GM23338 (cell line): ENCODE results near the gene ANKRD44. TPM values are rescaled to one million over a fixed set of nuclear protein-coding genes. Genes with fewer than 3 reads are reported as not detected.
A peak's percentile ranks its signal among the peaks of the same experiment; 100 is the strongest.

Source experiments
- ATAC-seq: fragments of 200-7000 bp; cut with Tn5 transposase; 3 replicates; pipeline ENCODE4 v1.9.1; 2020
- DNase-seq: peaks from one replicate; pipeline ENCODE4 v3.0.0-alpha.2; 2015; ENCODE audit warnings: low spot score
- H2AFZ ChIP-seq: fragments of 200-600 bp; sonication (generic); 2 replicates; pipeline ENCODE4 v1.8.0; 2016; ENCODE audit warnings: antibody characterized with exemption, mild to moderate bottlenecking, moderate library complexity
- H3F3A ChIP-seq: fragments of 200-600 bp; sonication (generic); replicated peaks from 2 replicates; pipeline ENCODE4 v1.8.0; 2017; ENCODE audit warnings: antibody characterized with exemption, mixed run types, low read depth
- H3K27ac ChIP-seq: fragments of 200-600 bp; sonication (generic); 2 replicates; pipeline ENCODE4 v1.6.1; 2016; ENCODE audit warnings: low read depth
- H3K27me3 ChIP-seq: fragments of 200-600 bp; sonication (generic); 2 replicates; pipeline ENCODE4 v1.8.0; 2016; ENCODE audit warnings: mild to moderate bottlenecking, mixed run types, moderate library complexity; ENCODE audit not compliant: insufficient read depth
- H3K36me3 ChIP-seq: fragments of 200-600 bp; sonication (generic); 2 replicates; pipeline ENCODE4 v1.8.0; 2016; ENCODE audit warnings: mild to moderate bottlenecking; ENCODE audit not compliant: insufficient read depth
- H3K4me1 ChIP-seq: fragments of 200-600 bp; sonication (generic); 2 replicates; pipeline ENCODE4 v1.8.0; 2016; ENCODE audit warnings: mild to moderate bottlenecking, moderate library complexity; ENCODE audit not compliant: insufficient read depth
- H3K4me2 ChIP-seq: fragments of 200-600 bp; sonication (generic); 2 replicates; pipeline ENCODE4 v1.7.1; 2017; ENCODE audit warnings: mixed run types
- H3K4me3 ChIP-seq: fragments of 200-600 bp; sonication (generic); 2 replicates; pipeline ENCODE4 v1.6.1; 2016; ENCODE audit warnings: mixed run types
- H3K79me2 ChIP-seq: fragments of 200-600 bp; sonication (generic); replicated peaks from 2 replicates; pipeline ENCODE4 v1.8.0; 2017; ENCODE audit warnings: mild to moderate bottlenecking; ENCODE audit not compliant: insufficient read depth
- H3K9me2 ChIP-seq: fragments of 200-600 bp; sonication (generic); 2 replicates; pipeline ENCODE4 v1.8.0; 2017; ENCODE audit not compliant: insufficient read depth
- H4K20me1 ChIP-seq: fragments of 200-600 bp; sonication (generic); replicated peaks from 2 replicates; pipeline ENCODE4 v1.8.0; 2017; ENCODE audit warnings: mild to moderate bottlenecking; ENCODE audit not compliant: insufficient read depth
- H3K27ac Mint-ChIP-seq: 2 replicates; pipeline ENCODE4 v1.8.0; 2020; ENCODE audit warnings: inconsistent platforms, mild to moderate bottlenecking, moderate library complexity, mixed read lengths
- H3K27me3 Mint-ChIP-seq: 3 replicates; pipeline ENCODE4 v1.8.0; 2022; ENCODE audit warnings: low read depth, mild to moderate bottlenecking, moderate library complexity, mixed read lengths, inconsistent platforms; ENCODE audit not compliant: insufficient read depth, poor library complexity
- H3K36me3 Mint-ChIP-seq: 3 replicates; pipeline ENCODE4 v1.8.0; 2021; ENCODE audit warnings: low read depth, mild to moderate bottlenecking, inconsistent platforms, moderate library complexity, mixed read lengths
- H3K4me1 Mint-ChIP-seq: 3 replicates; pipeline ENCODE4 v1.8.0; 2020; ENCODE audit warnings: mild to moderate bottlenecking, inconsistent platforms, mixed read lengths
- H3K4me3 Mint-ChIP-seq: 3 replicates; pipeline ENCODE4 v1.8.0; 2021; ENCODE audit warnings: moderate library complexity, mild to moderate bottlenecking, inconsistent platforms, mixed read lengths
- H3K9me3 Mint-ChIP-seq: 3 replicates; pipeline ENCODE4 v1.8.0; 2020; ENCODE audit warnings: moderate library complexity, mild to moderate bottlenecking, inconsistent platforms, mixed read lengths
- CREB1 ChIP-seq: fragments of 250-450 bp; sonication (Bioruptor Pico); IDR thresholded peaks from 2 replicates; pipeline ENCODE4 v1.5.0; 2020; ENCODE audit warnings: low read depth, mild to moderate bottlenecking, moderate library complexity
- CTCF ChIP-seq, 2 experiments: fragments of 200-600 bp in 1 of 2; sonication (generic) in 1 of 2; conservative IDR thresholded peaks; 2 replicates each; pipeline versions ENCODE4 v1.5.1 to v1.6.1; 2016 to 2017; ENCODE audit warnings: antibody characterized with exemption in 2 of 2, low read depth in 2 of 2, mild to moderate bottlenecking in 2 of 2, moderate library complexity in 1 of 2
- EZH2 ChIP-seq: fragments of 200-600 bp; sonication (generic); IDR thresholded peaks from one replicate; pipeline ENCODE4 v1.8.0; 2017; ENCODE audit warnings: antibody characterized with exemption, mild to moderate bottlenecking, low read depth; ENCODE audit not compliant: unreplicated experiment
- EZH2phosphoT487 ChIP-seq: fragments of 200-600 bp; sonication (generic); IDR thresholded peaks from one replicate; pipeline ENCODE4 v1.8.1; 2018; ENCODE audit warnings: antibody characterized with exemption; ENCODE audit not compliant: unreplicated experiment
- STAT1 ChIP-seq: IDR thresholded peaks from one replicate; pipeline ENCODE4 v1.6.1; 2016; ENCODE audit warnings: antibody characterized with exemption; ENCODE audit not compliant: unreplicated experiment
- ZNF114 ChIP-seq: fragments of 250-450 bp; sonication (Bioruptor Pico); IDR thresholded peaks from 2 replicates; pipeline ENCODE4 v1.5.0; 2020; ENCODE audit warnings: mild to moderate bottlenecking, moderate library complexity
- ZNF331 ChIP-seq: fragments of 250-450 bp; sonication (Bioruptor Pico); IDR thresholded peaks from 2 replicates; pipeline ENCODE4 v1.5.0; 2020; ENCODE audit warnings: low read depth, mild to moderate bottlenecking, moderate library complexity
- polyA plus RNA-seq: library from polyadenylated mRNA; unstranded; fragments of >200 nt; fragmentation: Nextera tagmentation; extraction: Ambion mirVana; gene quantifications from 2 replicates; pipeline ENCODE4 v1.2.1, GENCODE V29; 2016
- total RNA-seq: library from RNA; depleted of rRNA; stranded (reverse); fragments of >200 nt; shearing (Covaris generic); gene quantifications from 2 replicates; pipeline ENCODE4 v1.2.3, GENCODE V29; 2014
- TF ChIP-seq, protein P1 (sequence below): IDR thresholded peaks from 2 replicates; pipeline ENCODE4 v1.6.1; 2016; ENCODE audit warnings: antibody characterized with exemption
- TF ChIP-seq, protein P2 (sequence below): IDR thresholded peaks from one replicate; pipeline ENCODE4 v1.6.1; 2018; ENCODE audit warnings: antibody characterized with exemption; ENCODE audit not compliant: unreplicated experiment
- TF ChIP-seq, protein P3 (sequence below): fragments of 250-450 bp; sonication (Bioruptor Pico); IDR thresholded peaks from 2 replicates; pipeline ENCODE4 v1.5.0; 2020; ENCODE audit warnings: mild to moderate bottlenecking, moderate library complexity

The ANKRD44 gene
- total and polyA plus RNA-seq, 2 experiments from 2014 or later = 0.44 to 0.56 TPM

GRCh38 chr2:197359859-197360258 lies 49.3 kb upstream of the ANKRD44 start:
- H3K36me3 ChIP-seq = no peaks in the 10 kb centered on the region
- no peaks in the 10 kb centered on the region for H3K27me3 ChIP-seq
- ATAC-seq (peak; percentile 81), DNase-seq (peak; percentile 52)
- H2AFZ ChIP-seq = no peak overlapping the region
- Mint-ChIP-seq H3K36me3 (no peaks in the 10 kb centered on the region), H3K4me1 (peaks cover 6% of the 10 kb centered on the region; the same call in 2 of the 3 replicates), H3K27me3 (peaks cover 2% of the 10 kb centered on the region), H3K4me3 (no peak overlapping the region), H3K27ac (no peak overlapping the region), H3K9me3 (no peaks in the 10 kb centered on the region)
- no peaks in the 10 kb centered on the region for H3K9me2 ChIP-seq
- H4K20me1 ChIP-seq = no peaks in the 10 kb centered on the region
- H3F3A ChIP-seq = no peaks in the 10 kb centered on the region
- TF ChIP-seq, protein P1, sequence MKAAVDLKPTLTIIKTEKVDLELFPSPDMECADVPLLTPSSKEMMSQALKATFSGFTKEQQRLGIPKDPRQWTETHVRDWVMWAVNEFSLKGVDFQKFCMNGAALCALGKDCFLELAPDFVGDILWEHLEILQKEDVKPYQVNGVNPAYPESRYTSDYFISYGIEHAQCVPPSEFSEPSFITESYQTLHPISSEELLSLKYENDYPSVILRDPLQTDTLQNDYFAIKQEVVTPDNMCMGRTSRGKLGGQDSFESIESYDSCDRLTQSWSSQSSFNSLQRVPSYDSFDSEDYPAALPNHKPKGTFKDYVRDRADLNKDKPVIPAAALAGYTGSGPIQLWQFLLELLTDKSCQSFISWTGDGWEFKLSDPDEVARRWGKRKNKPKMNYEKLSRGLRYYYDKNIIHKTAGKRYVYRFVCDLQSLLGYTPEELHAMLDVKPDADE = no peak
- peak; percentile 62 to 70 for TF ChIP-seq CTCF (conservative IDR thresholded peaks at IDR 0.05; ENCODE audit: low read depth in 2 of 2)
- H3K4me1 ChIP-seq = no peaks in the 10 kb centered on the region
- no peak overlapping the region for H3K4me2 ChIP-seq
- H3K79me2 ChIP-seq = no peaks in the 10 kb centered on the region
- no peak overlapping the region for H3K4me3 ChIP-seq
- no peak overlapping the region for H3K27ac ChIP-seq

- H3K4me1 Mint-ChIP-seq = peaks cover 6% of the 10 kb centered on the region; the same call in 2 of the 3 replicates
- H3K27me3 Mint-ChIP-seq = peaks cover 2% of the 10 kb centered on the region
- Histone ChIP-seq H2AFZ (no peak overlapping the region), H3K4me1 (no peaks in the 10 kb centered on the region), H4K20me1 (no peaks in the 10 kb centered on the region), H3K36me3 (no peaks in the 10 kb centered on the region), H3K27me3 (no peaks in the 10 kb centered on the region), H3K4me2 (no peak overlapping the region), H3F3A (no peaks in the 10 kb centered on the region), H3K27ac (no peak overlapping the region), H3K79me2 (no peaks in the 10 kb centered on the region), H3K9me2 (no peaks in the 10 kb centered on the region), H3K4me3 (no peak overlapping the region)
- no peaks in the 10 kb centered on the region for H3K36me3 Mint-ChIP-seq
- no peak overlapping the region for H3K4me3 Mint-ChIP-seq
- DNase-seq (no peak), ATAC-seq (no peak)
- H3K27ac Mint-ChIP-seq = no peak overlapping the region
- no peaks in the 10 kb centered on the region for H3K9me3 Mint-ChIP-seq
- TF ChIP-seq EZH2 (no peak), ZNF114 (no peak), STAT1 (no peak), EZH2phosphoT487 (no peak), CREB1 (CRISPR knock-in tag) (no peak), ZNF331 (CRISPR knock-in tag) (no peak)
- TF ChIP-seq, protein P2, sequence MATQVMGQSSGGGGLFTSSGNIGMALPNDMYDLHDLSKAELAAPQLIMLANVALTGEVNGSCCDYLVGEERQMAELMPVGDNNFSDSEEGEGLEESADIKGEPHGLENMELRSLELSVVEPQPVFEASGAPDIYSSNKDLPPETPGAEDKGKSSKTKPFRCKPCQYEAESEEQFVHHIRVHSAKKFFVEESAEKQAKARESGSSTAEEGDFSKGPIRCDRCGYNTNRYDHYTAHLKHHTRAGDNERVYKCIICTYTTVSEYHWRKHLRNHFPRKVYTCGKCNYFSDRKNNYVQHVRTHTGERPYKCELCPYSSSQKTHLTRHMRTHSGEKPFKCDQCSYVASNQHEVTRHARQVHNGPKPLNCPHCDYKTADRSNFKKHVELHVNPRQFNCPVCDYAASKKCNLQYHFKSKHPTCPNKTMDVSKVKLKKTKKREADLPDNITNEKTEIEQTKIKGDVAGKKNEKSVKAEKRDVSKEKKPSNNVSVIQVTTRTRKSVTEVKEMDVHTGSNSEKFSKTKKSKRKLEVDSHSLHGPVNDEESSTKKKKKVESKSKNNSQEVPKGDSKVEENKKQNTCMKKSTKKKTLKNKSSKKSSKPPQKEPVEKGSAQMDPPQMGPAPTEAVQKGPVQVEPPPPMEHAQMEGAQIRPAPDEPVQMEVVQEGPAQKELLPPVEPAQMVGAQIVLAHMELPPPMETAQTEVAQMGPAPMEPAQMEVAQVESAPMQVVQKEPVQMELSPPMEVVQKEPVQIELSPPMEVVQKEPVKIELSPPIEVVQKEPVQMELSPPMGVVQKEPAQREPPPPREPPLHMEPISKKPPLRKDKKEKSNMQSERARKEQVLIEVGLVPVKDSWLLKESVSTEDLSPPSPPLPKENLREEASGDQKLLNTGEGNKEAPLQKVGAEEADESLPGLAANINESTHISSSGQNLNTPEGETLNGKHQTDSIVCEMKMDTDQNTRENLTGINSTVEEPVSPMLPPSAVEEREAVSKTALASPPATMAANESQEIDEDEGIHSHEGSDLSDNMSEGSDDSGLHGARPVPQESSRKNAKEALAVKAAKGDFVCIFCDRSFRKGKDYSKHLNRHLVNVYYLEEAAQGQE = no peak
- TF ChIP-seq, protein P3, sequence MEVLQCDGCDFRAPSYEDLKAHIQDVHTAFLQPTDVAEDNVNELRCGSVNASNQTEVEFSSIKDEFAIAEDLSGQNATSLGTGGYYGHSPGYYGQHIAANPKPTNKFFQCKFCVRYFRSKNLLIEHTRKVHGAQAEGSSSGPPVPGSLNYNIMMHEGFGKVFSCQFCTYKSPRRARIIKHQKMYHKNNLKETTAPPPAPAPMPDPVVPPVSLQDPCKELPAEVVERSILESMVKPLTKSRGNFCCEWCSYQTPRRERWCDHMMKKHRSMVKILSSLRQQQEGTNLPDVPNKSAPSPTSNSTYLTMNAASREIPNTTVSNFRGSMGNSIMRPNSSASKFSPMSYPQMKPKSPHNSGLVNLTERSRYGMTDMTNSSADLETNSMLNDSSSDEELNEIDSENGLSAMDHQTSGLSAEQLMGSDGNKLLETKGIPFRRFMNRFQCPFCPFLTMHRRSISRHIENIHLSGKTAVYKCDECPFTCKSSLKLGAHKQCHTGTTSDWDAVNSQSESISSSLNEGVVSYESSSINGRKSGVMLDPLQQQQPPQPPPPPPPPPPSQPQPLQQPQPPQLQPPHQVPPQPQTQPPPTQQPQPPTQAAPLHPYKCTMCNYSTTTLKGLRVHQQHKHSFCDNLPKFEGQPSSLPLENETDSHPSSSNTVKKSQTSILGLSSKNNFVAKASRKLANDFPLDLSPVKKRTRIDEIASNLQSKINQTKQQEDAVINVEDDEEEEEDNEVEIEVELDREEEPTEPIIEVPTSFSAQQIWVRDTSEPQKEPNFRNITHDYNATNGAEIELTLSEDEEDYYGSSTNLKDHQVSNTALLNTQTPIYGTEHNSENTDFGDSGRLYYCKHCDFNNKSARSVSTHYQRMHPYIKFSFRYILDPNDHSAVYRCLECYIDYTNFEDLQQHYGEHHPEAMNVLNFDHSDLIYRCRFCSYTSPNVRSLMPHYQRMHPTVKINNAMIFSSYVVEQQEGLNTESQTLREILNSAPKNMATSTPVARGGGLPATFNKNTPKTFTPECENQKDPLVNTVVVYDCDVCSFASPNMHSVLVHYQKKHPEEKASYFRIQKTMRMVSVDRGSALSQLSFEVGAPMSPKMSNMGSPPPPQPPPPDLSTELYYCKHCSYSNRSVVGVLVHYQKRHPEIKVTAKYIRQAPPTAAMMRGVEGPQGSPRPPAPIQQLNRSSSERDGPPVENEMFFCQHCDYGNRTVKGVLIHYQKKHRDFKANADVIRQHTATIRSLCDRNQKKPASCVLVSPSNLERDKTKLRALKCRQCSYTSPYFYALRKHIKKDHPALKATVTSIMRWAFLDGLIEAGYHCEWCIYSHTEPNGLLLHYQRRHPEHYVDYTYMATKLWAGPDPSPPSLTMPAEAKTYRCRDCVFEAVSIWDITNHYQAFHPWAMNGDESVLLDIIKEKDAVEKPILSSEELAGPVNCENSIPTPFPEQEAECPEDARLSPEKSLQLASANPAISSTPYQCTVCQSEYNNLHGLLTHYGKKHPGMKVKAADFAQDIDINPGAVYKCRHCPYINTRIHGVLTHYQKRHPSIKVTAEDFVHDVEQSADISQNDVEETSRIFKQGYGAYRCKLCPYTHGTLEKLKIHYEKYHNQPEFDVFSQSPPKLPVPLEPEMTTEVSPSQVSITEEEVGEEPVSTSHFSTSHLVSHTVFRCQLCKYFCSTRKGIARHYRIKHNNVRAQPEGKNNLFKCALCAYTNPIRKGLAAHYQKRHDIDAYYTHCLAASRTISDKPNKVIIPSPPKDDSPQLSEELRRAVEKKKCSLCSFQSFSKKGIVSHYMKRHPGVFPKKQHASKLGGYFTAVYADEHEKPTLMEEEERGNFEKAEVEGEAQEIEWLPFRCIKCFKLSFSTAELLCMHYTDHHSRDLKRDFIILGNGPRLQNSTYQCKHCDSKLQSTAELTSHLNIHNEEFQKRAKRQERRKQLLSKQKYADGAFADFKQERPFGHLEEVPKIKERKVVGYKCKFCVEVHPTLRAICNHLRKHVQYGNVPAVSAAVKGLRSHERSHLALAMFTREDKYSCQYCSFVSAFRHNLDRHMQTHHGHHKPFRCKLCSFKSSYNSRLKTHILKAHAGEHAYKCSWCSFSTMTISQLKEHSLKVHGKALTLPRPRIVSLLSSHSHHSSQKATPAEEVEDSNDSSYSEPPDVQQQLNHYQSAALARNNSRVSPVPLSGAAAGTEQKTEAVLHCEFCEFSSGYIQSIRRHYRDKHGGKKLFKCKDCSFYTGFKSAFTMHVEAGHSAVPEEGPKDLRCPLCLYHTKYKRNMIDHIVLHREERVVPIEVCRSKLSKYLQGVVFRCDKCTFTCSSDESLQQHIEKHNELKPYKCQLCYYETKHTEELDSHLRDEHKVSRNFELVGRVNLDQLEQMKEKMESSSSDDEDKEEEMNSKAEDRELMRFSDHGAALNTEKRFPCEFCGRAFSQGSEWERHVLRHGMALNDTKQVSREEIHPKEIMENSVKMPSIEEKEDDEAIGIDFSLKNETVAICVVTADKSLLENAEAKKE (CRISPR knock-in tag) = no peak
These were observed 48.4 kb upstream of the ANKRD44 start for GRCh38 chr2:197358931-197359330.
